Body of pancreas (tissue), 4 donors: ENCODE results near the gene CCNYL1. TPM values are rescaled to one million over a fixed set of nuclear protein-coding genes. Genes with fewer than 3 reads are reported as not detected.
"Not testable (repeated sequence)": the region's sequence is repeated elsewhere in the genome, so short reads cannot be mapped to it uniquely, and the experiment has no call there.

ENCODE experiments used
- ATAC-seq: fragments of 150-250 bp; one replicate; pipeline ENCODE4 v1.9.1; 2016
- DNase-seq, 4 donors: peaks; one replicate each; pipeline ENCODE4 v3.0.0-alpha.2; 2019
- H3K27ac ChIP-seq, 4 donors: fragments of 200-600 bp; sonication (generic); 1 replicate in 3 of 4; 2 replicates in 1 of 4; pipeline versions ENCODE4 v1.5.1 to v1.6.1; 2016 to 2019; ENCODE audit warnings: mild to moderate bottlenecking in 1 of 4, mixed read lengths in 1 of 4, moderate library complexity in 1 of 4
- H3K27me3 ChIP-seq, 2 donors: fragments of 200-600 bp; sonication (generic); one replicate each; pipeline ENCODE4 v1.6.0; 2016; ENCODE audit warnings: mild to moderate bottlenecking in 1 of 2
- H3K36me3 ChIP-seq, 2 donors: fragments of 200-600 bp; sonication (generic); replicated peaks in 1 of 2; 2 replicates each; pipeline ENCODE4 v1.5.1; 2016; ENCODE audit warnings: low read depth in 2 of 2; ENCODE audit not compliant: insufficient read depth in 1 of 2
- H3K4me1 ChIP-seq: fragments of 200-600 bp; sonication (generic); one replicate; pipeline ENCODE4 v1.6.0; 2016
- H3K4me3 ChIP-seq, 2 donors: fragments of 200-600 bp; sonication (generic); 1 replicate in 1 of 2; 2 replicates in 1 of 2; pipeline ENCODE4 v1.5.1; 2016 to 2019
- H3K9me3 ChIP-seq, 3 donors: fragments of 200-600 bp; sonication (generic); 1 replicate in 2 of 3; 2 replicates in 1 of 3; pipeline ENCODE4 v1.5.1; 2016
- CTCF ChIP-seq, 7 experiments: fragments of 450-650 bp in 4 of 7; fragments of 200-600 bp in 3 of 7; sonication (generic) in 3 of 7; IDR thresholded peaks; one replicate each; pipeline ENCODE4 v1.5.1; 2016 to 2019; ENCODE audit warnings: antibody characterized with exemption in 7 of 7
- POLR2A ChIP-seq, 3 donors: fragments of 450-650 bp; IDR thresholded peaks; one replicate each; pipeline ENCODE4 v1.6.1; 2016; ENCODE audit warnings: antibody characterized with exemption in 3 of 3, mild to moderate bottlenecking in 2 of 3
- whole genome bisulfite sequencing, 2 donors: methylation state at CpG; one replicate each; pipeline ENCODE4 v1.1.5; 2017; 5-methylcytosine and 5-hydroxymethylcytosine counted together
- intact Hi-C: fragments of 100-400 bp; cut with DNase I; formaldehyde crosslinking; loops from one replicate; pipeline ENCODE4 v1.15.1; 2023
- total RNA-seq, 2 donors: library from RNA; depleted of rRNA; stranded (reverse); fragments of >200 nt; gene quantifications; one replicate each; pipeline ENCODE4 v1.1.0, GENCODE V29; 2016

CCNYL1 gene
- total RNA-seq, 2 donors from 2014 or later, result 14.5 to 14.8 TPM

- no peak overlapping the region for H3K4me3 ChIP-seq
- intact Hi-C loops, result loop anchor here (10.0 kb wide), 1 partner anchor 286 kb away; no protein-coding TSS in a partner anchor
- DNase-seq, result no peak
- no peak for TF ChIP-seq CTCF (IDR thresholded peaks at IDR 0.05)
- no peak for TF ChIP-seq POLR2A (IDR thresholded peaks at IDR 0.05)
- no peaks in the 10 kb centered on the region for H3K36me3 ChIP-seq
- ATAC-seq, result no peak
- H3K9me3 ChIP-seq, result no peaks in the 10 kb centered on the region
- H3K27ac ChIP-seq, result peak overlapping the region in 2 of 4 donors; percentile 44 to 46
- H3K4me1 ChIP-seq, result peaks cover 49% of the 10 kb centered on the region
- H3K27me3 ChIP-seq, result no peaks in the 10 kb centered on the region
Measured at GRCh38 chr2:207748993-207749392, 37.6 kb downstream of the CCNYL1 start.

GRCh38 chr2:207749873-207750272 lies 38.4 kb downstream of the CCNYL1 start:
- intact Hi-C loops, result loop anchor here (5.0 to 10.0 kb wide), 2 partner anchors 227 to 285 kb away; no protein-coding TSS in a partner anchor
- H3K9me3 ChIP-seq, result no peaks in the 10 kb centered on the region
- H3K4me1 ChIP-seq, result peaks cover 49% of the 10 kb centered on the region
- no peak for ATAC-seq
- H3K4me3 ChIP-seq, result no peak overlapping the region
- H3K27ac ChIP-seq, result no peak overlapping the region
- 22 to 23% methylated on average over 2 of the region's 2 CpGs for WGBS, 2 donors
- H3K36me3 ChIP-seq, result peaks cover 0 to 2% of the 10 kb centered on the region in 2 donors
- no peaks in the 10 kb centered on the region for H3K27me3 ChIP-seq
- no peak for DNase-seq
- no peak for TF ChIP-seq POLR2A (IDR thresholded peaks at IDR 0.05)
- TF ChIP-seq CTCF (IDR thresholded peaks at IDR 0.05), result no peak

- H3K4me3 ChIP-seq, result no peak overlapping the region
- no peaks in the 10 kb centered on the region for H3K27me3 ChIP-seq
- WGBS, 2 donors, result 87% methylated on average over 7 of the region's 7 CpGs
- peaks cover 49% of the 10 kb centered on the region for H3K4me1 ChIP-seq
- DNase-seq (no peak), ATAC-seq (no peak)
- H3K9me3 ChIP-seq, result no peaks in the 10 kb centered on the region
- H3K36me3 ChIP-seq, result peaks cover 0 to 2% of the 10 kb centered on the region in 2 donors
- intact Hi-C loops, result loop anchor here (5.0 kb wide), 1 partner anchor 227 kb away; no protein-coding TSS in a partner anchor
- no peak for TF ChIP-seq POLR2A (IDR thresholded peaks at IDR 0.05)
- TF ChIP-seq CTCF (IDR thresholded peaks at IDR 0.05), result no peak
- H3K27ac ChIP-seq, result no peak overlapping the region
Measured at GRCh38 chr2:207750345-207750744, 38.9 kb downstream of the CCNYL1 start.

GRCh38 chr2:207750876-207751275 lies 39.4 kb downstream of the CCNYL1 start:
- H3K27ac ChIP-seq, result no peak overlapping the region
- intact Hi-C loops, result loop anchor here (5.0 kb wide), 1 partner anchor 226 kb away; no protein-coding TSS in a partner anchor
- peaks cover 0 to 2% of the 10 kb centered on the region in 2 donors for H3K36me3 ChIP-seq
- WGBS, 2 donors, result 61 to 75% methylated on average over 2 of the region's 2 CpGs
- no peaks in the 10 kb centered on the region for H3K27me3 ChIP-seq
- ATAC-seq, result no peak
- no peak overlapping the region for H3K4me3 ChIP-seq
- TF ChIP-seq POLR2A (IDR thresholded peaks at IDR 0.05), result no peak
- TF ChIP-seq CTCF (IDR thresholded peaks at IDR 0.05), result no peak
- no peak for DNase-seq
- no peaks in the 10 kb centered on the region for H3K9me3 ChIP-seq
- H3K4me1 ChIP-seq, result peaks cover 49% of the 10 kb centered on the region

GRCh38 chr2:207753688-207754087 lies 42.2 kb downstream of the CCNYL1 start:
- H3K27ac ChIP-seq, DNase-seq, ATAC-seq, H3K9me3 ChIP-seq, H3K4me3 ChIP-seq, H3K36me3 ChIP-seq, H3K27me3 ChIP-seq: not testable (repeated sequence)
- WGBS, 2 donors, result 86 to 94% methylated on average over 2 of the region's 2 CpGs
- peaks cover 24% of the 10 kb centered on the region for H3K4me1 ChIP-seq
- intact Hi-C loops, result loop anchor here (5.0 kb wide), 1 partner anchor 224 kb away; no protein-coding TSS in a partner anchor
